ENCODE results near the gene NCAPG.
A peak's percentile ranks its signal among the peaks of the same experiment; 100 is the strongest.

NCAPG gene

DNA sequence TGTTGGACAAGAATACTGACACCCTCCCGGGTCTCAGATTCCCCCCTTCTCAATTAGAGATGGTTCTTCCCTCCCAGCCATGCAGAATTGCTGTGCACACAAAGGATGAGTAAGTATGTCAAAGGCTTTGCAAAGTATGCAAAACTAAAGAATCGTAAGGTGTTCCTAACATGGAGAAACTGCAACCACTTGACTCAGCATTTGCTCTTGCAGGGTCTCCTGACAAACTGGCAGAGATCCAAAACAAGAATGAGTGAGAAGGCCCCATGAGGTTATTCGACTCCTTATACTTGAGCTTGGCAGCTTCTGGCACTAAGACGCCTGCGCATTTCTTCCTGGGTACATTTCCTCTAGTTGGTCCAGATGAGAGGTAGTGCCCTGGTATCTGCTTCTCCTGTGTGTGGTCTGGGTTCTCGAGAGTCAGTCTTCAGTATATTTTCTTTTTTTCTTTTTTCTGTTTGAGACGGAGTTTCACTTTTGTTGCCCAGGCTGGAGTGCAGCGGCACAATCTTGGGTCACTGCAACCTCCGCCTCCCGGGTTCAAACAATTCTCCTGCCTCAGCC, 37.6 kb upstream of the NCAPG start:
- Histone ChIP-seq H3K4me3 (ENCODE audit: low read length) (no peak overlapping the region), H3K27ac (ENCODE audit: low read length) (no peak overlapping the region), H3K9ac (ENCODE audit: low read depth, low read length) (no peak overlapping the region), H3K4me1 (ENCODE audit: insufficient read depth, low read length) (no peaks in the 10 kb centered on the region), H3K9me3 (ENCODE audit: insufficient read depth, low read depth, low read length) (no peaks in the 10 kb centered on the region), H3K27me3 (ENCODE audit: insufficient read depth, low read length) (no peaks in the 10 kb centered on the region), H3K36me3 (ENCODE audit: insufficient read depth, low read depth, low read length) (no peaks in the 10 kb centered on the region)

DNA sequence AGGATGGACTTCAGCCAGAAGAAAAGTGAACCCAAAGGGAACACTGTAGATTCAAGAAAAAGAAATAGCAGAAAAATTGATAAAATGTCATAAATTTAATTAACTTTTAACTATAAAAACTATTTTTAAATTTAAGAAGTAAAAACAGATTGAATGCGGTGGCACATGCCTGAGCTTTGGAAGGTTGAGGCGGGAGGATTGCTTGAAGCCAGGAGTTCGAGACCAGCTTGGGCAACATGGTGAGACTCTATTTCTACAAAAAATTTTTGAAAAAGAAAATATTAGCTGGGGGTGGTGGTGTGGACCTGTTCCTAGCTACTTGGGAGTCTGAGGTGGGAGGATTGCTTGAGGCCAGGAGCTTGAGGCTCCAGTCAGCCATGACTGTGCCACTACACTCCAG, 32.3 kb upstream of the NCAPG start:
- Histone ChIP-seq H3K27me3 (ENCODE audit: insufficient read depth, low read length) (peaks cover 49% of the 10 kb centered on the region), H3K9me3 (ENCODE audit: insufficient read depth, low read depth, low read length) (no peaks in the 10 kb centered on the region), H3K4me1 (ENCODE audit: insufficient read depth, low read length) (0 out of 2 replicates have a peak, but pooled peaks cover 2% of the 10 kb centered on the region), H3K4me3 (ENCODE audit: low read length) (no peak overlapping the region), H3K27ac (ENCODE audit: low read length) (no peak overlapping the region), H3K9ac (ENCODE audit: low read depth, low read length) (no peak overlapping the region), H3K36me3 (ENCODE audit: insufficient read depth, low read depth, low read length) (no peaks in the 10 kb centered on the region)

DNA sequence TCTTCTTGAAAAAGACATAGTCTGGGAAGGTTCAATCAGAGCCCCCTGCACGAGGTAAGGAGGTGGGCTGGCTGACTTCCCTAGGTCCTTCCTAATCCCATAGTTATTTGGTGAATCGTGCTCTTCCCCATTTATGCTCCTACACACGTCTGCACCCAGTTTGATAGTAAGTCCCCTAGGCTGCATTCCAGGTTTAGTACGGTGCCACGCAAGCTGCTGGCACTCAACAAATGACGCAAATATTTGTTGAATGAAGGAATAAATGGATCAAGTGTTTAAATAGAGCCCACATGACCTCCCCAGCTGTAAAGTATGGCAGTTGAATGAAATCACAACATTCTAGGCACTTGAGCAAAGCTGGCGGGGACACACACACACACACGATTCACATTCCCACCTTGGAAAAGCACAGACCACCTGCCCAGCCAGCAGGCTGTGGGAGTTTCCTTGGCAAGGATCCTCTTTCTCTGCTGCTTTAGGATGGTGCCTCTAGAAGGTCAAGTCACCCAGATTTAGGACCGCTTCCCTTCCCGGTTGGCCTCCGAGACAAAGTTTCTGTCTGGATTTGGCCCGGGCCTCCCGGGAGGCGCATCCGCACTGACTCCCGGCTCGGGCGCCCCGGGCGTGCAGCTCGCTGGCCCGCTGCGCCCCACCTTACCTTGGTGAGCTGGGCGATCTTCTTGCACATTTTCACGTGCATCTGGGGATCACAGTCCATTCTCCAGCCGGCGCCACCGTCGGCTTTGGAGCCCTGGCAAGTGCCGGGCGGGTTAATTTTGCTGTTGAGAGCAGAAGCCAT, 30.1 kb upstream of the NCAPG start:
- Histone ChIP-seq H3K9me3 (ENCODE audit: insufficient read depth, low read depth, low read length) (no peaks in the 10 kb centered on the region), H3K36me3 (ENCODE audit: insufficient read depth, low read depth, low read length) (no peaks in the 10 kb centered on the region), H3K4me3 (ENCODE audit: low read length) (peak overlapping the region; percentile 66), H3K27ac (ENCODE audit: low read length) (no peak overlapping the region), H3K27me3 (ENCODE audit: insufficient read depth, low read length) (peaks cover 52% of the 10 kb centered on the region), H3K9ac (ENCODE audit: low read depth, low read length) (0 out of 2 replicates have a peak overlapping the region, but pooled peaks have one; percentile 4), H3K4me1 (ENCODE audit: insufficient read depth, low read length) (0 out of 2 replicates have a peak, but pooled peaks cover 2% of the 10 kb centered on the region)

DNA sequence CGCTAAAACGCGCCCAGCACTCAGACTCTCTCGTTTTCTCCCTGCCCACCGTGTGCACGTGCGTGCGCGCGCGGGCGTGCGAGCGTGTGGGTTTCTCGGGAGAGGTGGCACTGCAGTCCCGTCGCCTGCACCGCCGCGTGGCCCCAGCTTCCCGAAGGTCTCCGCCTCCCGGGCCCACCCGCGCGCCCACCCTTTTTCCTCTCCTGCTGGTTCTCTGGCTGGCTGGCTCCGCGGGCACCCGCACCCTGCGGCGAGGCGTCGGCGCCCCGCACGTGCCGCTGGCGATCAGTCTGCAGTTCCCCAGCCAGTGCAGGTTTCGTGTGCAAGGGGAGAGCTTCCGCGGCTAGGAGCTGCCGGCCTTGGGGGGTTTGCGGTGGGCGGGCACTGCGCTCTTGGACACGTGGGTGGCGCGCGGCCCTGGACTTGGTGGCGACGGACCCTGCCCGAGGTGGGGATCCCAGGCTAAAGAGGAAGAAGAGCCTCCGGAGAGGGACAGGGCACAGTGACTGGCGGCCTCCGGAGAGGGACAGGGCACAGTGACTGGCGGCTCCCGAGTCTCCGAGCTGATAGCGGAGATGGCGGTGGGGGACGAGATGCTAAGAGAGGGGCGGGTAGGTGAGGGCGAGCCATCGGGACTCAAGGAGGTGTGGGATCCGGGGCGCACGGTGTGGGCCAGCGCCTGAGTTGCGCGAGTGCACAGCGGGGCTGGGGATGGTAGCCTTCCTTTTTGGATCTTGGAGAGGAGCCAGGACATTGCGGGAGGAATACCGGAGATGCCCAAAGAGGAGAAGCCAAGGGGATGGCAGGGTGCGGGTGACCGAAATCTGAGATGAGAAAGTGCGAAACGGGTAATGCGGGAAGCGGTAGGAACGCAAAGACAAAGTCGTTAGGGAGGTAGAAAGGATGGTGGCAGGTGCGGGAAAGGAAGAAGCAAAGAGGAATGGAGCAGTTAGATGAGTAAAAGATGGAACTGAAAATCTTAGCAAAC, 29.2 kb upstream of the NCAPG start, which contains the start of gene FAM184B:
Gene FAM184B, minus strand, starts transcription at position 322 of the 988 bp plus-strand sequence. CDS start 322 bp downstream, outside the sequence.
- Histone ChIP-seq H3K36me3 (ENCODE audit: insufficient read depth, low read depth, low read length) (no peaks in the 10 kb centered on the region), H3K27ac (ENCODE audit: low read length) (no peak within 1 kb of the TSS), H3K4me3 (ENCODE audit: low read length) (peak within 1 kb of the TSS; percentile 66), H3K4me1 (ENCODE audit: insufficient read depth, low read length) (0 out of 2 replicates have a peak, but pooled peaks cover 2% of the 10 kb centered on the region), H3K9me3 (ENCODE audit: insufficient read depth, low read depth, low read length) (no peaks in the 10 kb centered on the region), H3K27me3 (ENCODE audit: insufficient read depth, low read length) (peaks cover 52% of the 10 kb centered on the region), H3K9ac (ENCODE audit: low read depth, low read length) (peak within 1 kb of the TSS; percentile 30; the same call in 1 of the 2 replicates)

DNA sequence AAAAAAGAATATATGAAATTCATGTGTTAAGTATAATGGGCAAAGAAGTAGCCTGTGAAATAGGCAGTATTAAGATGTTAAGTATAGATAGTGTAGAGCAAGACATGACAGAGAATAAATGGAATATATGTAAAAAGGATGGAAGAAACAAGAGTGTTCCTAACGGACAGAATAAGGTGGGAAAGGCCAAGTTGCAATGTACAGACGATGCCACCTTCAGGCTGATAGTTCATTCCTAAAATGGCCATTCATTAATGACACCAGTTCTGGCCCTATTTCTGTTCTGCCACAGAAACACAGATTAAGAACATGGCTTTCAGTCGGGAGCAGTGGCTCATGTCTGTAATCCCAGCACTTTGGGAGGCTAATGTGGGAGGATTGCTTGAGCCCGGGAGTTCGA, 24.9 kb upstream of the NCAPG start:
- Histone ChIP-seq H3K9ac (ENCODE audit: low read depth, low read length) (no peak overlapping the region), H3K27me3 (ENCODE audit: insufficient read depth, low read length) (peaks cover 28% of the 10 kb centered on the region), H3K4me3 (ENCODE audit: low read length) (no peak overlapping the region), H3K9me3 (ENCODE audit: insufficient read depth, low read depth, low read length) (no peaks in the 10 kb centered on the region), H3K4me1 (ENCODE audit: insufficient read depth, low read length) (0 out of 2 replicates have a peak, but pooled peaks cover under 1% of the 10 kb centered on the region), H3K27ac (ENCODE audit: low read length) (no peak overlapping the region), H3K36me3 (ENCODE audit: insufficient read depth, low read depth, low read length) (no peaks in the 10 kb centered on the region)

DNA sequence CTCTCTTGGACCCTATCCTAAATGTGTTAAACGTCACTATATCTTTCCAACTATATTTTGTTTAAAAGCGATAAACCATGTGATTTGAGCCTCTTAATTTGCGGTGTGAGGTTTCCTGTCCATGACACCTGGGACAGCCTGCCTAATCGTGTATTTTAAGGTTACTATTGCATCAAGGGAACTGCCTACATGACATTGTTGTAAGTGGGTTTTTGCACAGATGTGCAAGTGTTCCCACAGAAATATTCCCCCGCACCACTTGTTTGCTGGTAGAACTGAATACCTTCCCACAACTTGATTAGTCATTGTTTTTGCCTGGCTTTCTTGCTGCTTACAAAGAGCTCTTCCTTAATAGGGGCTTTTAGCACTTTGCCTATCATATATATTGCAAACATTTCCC, 24.2 kb upstream of the NCAPG start:
- no peaks in the 10 kb centered on the region for H3K4me1 ChIP-seq (ENCODE audit: insufficient read depth, low read length)
- peaks cover 21% of the 10 kb centered on the region for H3K27me3 ChIP-seq (ENCODE audit: insufficient read depth, low read length)
- H3K27ac ChIP-seq (ENCODE audit: low read length) = no peak overlapping the region
- no peak overlapping the region for H3K4me3 ChIP-seq (ENCODE audit: low read length)
- no peaks in the 10 kb centered on the region for H3K9me3 ChIP-seq (ENCODE audit: insufficient read depth, low read depth, low read length)
- no peaks in the 10 kb centered on the region for H3K36me3 ChIP-seq (ENCODE audit: insufficient read depth, low read depth, low read length)
- no peak overlapping the region for H3K9ac ChIP-seq (ENCODE audit: low read depth, low read length)

DNA sequence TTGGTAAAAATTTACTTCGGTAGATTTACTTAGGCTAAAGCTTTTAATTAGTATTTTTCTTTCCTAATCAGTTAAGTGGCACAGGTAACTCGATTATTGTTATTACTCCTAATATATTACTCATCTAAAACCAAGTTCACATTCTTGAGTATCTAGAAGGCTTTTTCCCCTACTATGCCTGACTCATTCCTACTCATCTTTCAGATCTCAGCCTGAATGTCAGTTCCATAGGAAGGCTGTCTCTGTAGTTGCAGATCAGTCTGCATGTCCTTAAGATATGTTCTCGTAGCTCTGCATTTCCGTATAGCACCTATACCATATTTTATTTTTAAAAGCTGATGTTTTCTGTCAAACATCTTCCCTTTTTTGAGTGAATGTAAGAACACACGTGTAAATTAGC, 23.5 kb upstream of the NCAPG start:
- no peaks in the 10 kb centered on the region for H3K4me1 ChIP-seq (ENCODE audit: insufficient read depth, low read length)
- no peaks in the 10 kb centered on the region for H3K36me3 ChIP-seq (ENCODE audit: insufficient read depth, low read depth, low read length)
- H3K9ac ChIP-seq (ENCODE audit: low read depth, low read length) = no peak overlapping the region
- peaks cover 14% of the 10 kb centered on the region for H3K27me3 ChIP-seq (ENCODE audit: insufficient read depth, low read length)
- no peak overlapping the region for H3K4me3 ChIP-seq (ENCODE audit: low read length)
- 0 out of 2 replicates have a peak, but pooled peaks cover 3% of the 10 kb centered on the region for H3K9me3 ChIP-seq (ENCODE audit: insufficient read depth, low read depth, low read length)
- H3K27ac ChIP-seq (ENCODE audit: low read length) = no peak overlapping the region

DNA sequence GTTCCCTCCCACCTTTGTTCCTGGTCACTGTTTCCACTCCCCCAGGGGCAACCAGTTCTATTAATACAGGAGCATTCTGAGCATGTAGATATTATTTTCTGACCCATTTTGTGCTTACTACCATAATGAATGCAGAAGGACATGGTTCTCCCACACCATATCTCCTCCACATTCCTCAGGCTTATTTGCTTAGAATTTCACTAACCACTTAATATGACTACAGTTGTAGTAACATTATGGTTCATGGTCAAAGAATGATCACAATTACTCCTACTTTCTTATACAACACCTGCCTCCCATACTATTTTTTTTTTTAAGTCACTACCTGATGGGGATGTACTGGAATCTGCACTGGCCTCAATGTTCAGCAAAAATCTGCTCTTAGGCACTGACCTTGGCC, 21.8 kb upstream of the NCAPG start:
- Histone ChIP-seq H3K27me3 (ENCODE audit: insufficient read depth, low read length) (no peaks in the 10 kb centered on the region), H3K4me1 (ENCODE audit: insufficient read depth, low read length) (no peaks in the 10 kb centered on the region), H3K9me3 (ENCODE audit: insufficient read depth, low read depth, low read length) (0 out of 2 replicates have a peak, but pooled peaks cover 3% of the 10 kb centered on the region)

DNA sequence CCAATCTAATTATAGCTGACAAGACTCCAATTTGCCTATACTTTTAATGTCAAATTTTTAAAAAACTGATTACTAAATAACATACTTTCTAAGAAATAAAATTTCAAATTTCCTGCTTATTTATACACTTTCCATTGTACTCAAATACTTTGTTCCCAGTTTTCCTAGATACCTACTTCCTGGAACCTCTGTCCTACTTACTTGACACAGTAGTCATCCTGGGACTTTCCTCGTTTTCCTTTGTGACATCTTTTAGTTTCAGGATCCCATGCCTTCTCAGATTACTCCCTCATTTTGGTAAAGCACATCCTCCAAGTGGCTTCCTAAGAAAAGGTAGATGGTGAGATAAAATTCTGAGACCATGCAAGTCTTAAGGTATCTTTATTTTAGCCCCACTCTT, 16.0 kb upstream of the NCAPG start:
- Histone ChIP-seq H3K36me3 (ENCODE audit: insufficient read depth, low read depth, low read length) (peaks cover 11% of the 10 kb centered on the region; the same call in 1 of the 2 replicates), H3K27me3 (ENCODE audit: insufficient read depth, low read length) (no peaks in the 10 kb centered on the region)

More for the DNA sequence above, 21.8 kb upstream of the NCAPG start:
- no peak overlapping the region for H3K27ac ChIP-seq (ENCODE audit: low read length)
- H3K4me3 ChIP-seq (ENCODE audit: low read length) = no peak overlapping the region
- H3K9ac ChIP-seq (ENCODE audit: low read depth, low read length) = no peak overlapping the region
- H3K36me3 ChIP-seq (ENCODE audit: insufficient read depth, low read depth, low read length) = peaks cover 4% of the 10 kb centered on the region; the same call in 1 of the 2 replicates

DNA sequence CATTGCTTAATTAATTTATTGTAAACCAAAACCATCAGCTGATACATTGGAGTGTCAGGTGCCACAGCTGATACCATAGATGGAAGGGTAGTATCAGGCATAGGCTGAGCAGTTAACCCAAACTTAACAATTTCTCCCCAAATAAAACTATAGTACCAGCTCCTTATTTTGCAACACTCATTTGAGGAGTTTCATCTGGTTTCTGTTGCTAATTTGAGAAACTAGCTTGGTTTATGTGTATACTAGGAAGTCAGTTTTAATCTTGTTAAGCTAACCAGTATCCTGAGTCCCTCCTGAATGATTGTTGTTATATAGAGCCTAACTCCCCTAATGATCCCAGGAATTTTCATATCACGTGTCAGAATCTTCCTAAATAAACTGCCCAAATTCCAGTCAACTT, 13.0 kb upstream of the NCAPG start:
- no peak overlapping the region for H3K27ac ChIP-seq (ENCODE audit: low read length)
- H3K9me3 ChIP-seq (ENCODE audit: insufficient read depth, low read depth, low read length) = no peaks in the 10 kb centered on the region
- H3K4me1 ChIP-seq (ENCODE audit: insufficient read depth, low read length) = no peaks in the 10 kb centered on the region
- H3K27me3 ChIP-seq (ENCODE audit: insufficient read depth, low read length) = no peaks in the 10 kb centered on the region
- H3K9ac ChIP-seq (ENCODE audit: low read depth, low read length) = no peak overlapping the region
- H3K4me3 ChIP-seq (ENCODE audit: low read length) = no peak overlapping the region
- peaks cover 36% of the 10 kb centered on the region for H3K36me3 ChIP-seq (ENCODE audit: insufficient read depth, low read depth, low read length)

More for the DNA sequence above, 16.0 kb upstream of the NCAPG start:
- Histone ChIP-seq H3K4me1 (ENCODE audit: insufficient read depth, low read length) (no peaks in the 10 kb centered on the region), H3K9ac (ENCODE audit: low read depth, low read length) (no peak overlapping the region), H3K27ac (ENCODE audit: low read length) (no peak overlapping the region), H3K9me3 (ENCODE audit: insufficient read depth, low read depth, low read length) (0 out of 2 replicates have a peak, but pooled peaks cover 3% of the 10 kb centered on the region), H3K4me3 (ENCODE audit: low read length) (no peak overlapping the region)

DNA sequence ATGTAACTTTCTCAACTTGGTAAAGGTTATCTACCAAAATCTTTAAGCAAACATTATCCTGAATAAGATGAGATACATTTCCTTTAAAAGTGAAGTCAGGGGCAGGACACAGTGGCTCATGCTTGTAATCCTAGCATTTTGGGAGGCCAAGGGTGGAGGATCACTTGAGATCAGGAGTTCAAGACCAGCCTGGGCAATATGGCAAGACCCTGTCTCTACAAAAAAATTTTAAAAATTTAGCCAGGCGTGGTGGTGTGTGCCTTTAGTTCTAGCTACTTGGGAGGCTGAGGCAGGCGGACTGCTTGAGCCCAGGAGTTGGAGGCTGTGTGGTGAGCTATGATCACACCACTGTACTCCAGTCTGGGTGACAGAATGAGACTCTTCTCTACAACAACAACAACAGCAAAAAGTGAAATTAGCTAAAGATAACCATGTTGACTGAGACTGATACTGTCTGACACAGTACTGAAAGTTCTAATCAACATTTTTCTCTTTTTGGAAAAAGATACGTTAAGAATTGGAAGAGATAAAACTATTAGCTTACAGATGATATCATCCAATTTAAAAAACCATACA, 5.1 kb upstream of the NCAPG start:
- Histone ChIP-seq H3K27me3 (ENCODE audit: insufficient read depth, low read length) (no peaks in the 10 kb centered on the region), H3K27ac (ENCODE audit: low read length) (no peak overlapping the region), H3K9me3 (ENCODE audit: insufficient read depth, low read depth, low read length) (no peaks in the 10 kb centered on the region), H3K4me3 (ENCODE audit: low read length) (no peak overlapping the region), H3K36me3 (ENCODE audit: insufficient read depth, low read depth, low read length) (peaks cover 66% of the 10 kb centered on the region), H3K4me1 (ENCODE audit: insufficient read depth, low read length) (peaks cover 18% of the 10 kb centered on the region), H3K9ac (ENCODE audit: low read depth, low read length) (no peak overlapping the region)

Data from iPS-20b (cell line).